HG02885 (cell line): ENCODE results near the gene TSPAN32.

ENCODE experiments used
- ATAC-seq: cut with Tn5 transposase; IDR thresholded peaks from one replicate; pipeline ENCODE4 v1.9.1; 2021; ENCODE audit warnings: mild to moderate bottlenecking; ENCODE audit not compliant: unreplicated experiment, poor library complexity

Gene TSPAN32

GRCh38 chr11:2301631-2302305 lies at the start of gene TSPAN32, which contains the start of gene C11orf21:
TSPAN32 (plus strand) TSS chr11:2302013; CDS start chr11:2302150, 137 bp downstream.
C11orf21 (minus strand) TSS chr11:2301918; CDS start chr11:2301808, 110 bp downstream.
- ATAC-seq, result no peak

- no peak for ATAC-seq
Observed at GRCh38 chr11:2252018-2252417, 49.8 kb upstream of the TSPAN32 start.

GRCh38 chr11:2256293-2256913 lies 45.4 kb upstream of the TSPAN32 start:
- ATAC-seq, result no peak

GRCh38 chr11:2256951-2257700 lies 44.7 kb upstream of the TSPAN32 start:
- no peak for ATAC-seq

GRCh38 chr11:2258501-2259465 lies 43.0 kb upstream of the TSPAN32 start:
- no peak for ATAC-seq

GRCh38 chr11:2259466-2259830 lies 42.4 kb upstream of the TSPAN32 start:
- ATAC-seq, result no peak

GRCh38 chr11:2259897-2260451 lies 41.8 kb upstream of the TSPAN32 start:
- ATAC-seq, result no peak

GRCh38 chr11:2260491-2261364 lies 41.1 kb upstream of the TSPAN32 start:
- no peak for ATAC-seq

GRCh38 chr11:2261436-2262230 lies 40.2 kb upstream of the TSPAN32 start:
- no peak for ATAC-seq

- no peak for ATAC-seq
Observed at GRCh38 chr11:2262301-2263070, 39.3 kb upstream of the TSPAN32 start.

GRCh38 chr11:2263071-2263565 lies 38.7 kb upstream of the TSPAN32 start:
- ATAC-seq, result no peak

- no peak for ATAC-seq
Observed at GRCh38 chr11:2263724-2264360, 38.0 kb upstream of the TSPAN32 start.

GRCh38 chr11:2264366-2265053 lies 37.3 kb upstream of the TSPAN32 start:
- no peak for ATAC-seq

- no peak for ATAC-seq
Observed at GRCh38 chr11:2265396-2265795, 36.4 kb upstream of the TSPAN32 start.

- ATAC-seq, result no peak
Observed at GRCh38 chr11:2265854-2266585, 35.8 kb upstream of the TSPAN32 start.
